ENCODE data around the gene GTF2H2C.
"Not testable (repeated sequence)": the region's sequence is repeated elsewhere in the genome, so short reads cannot be mapped to it uniquely, and the experiment has no call there.

GTF2H2C gene

DNA sequence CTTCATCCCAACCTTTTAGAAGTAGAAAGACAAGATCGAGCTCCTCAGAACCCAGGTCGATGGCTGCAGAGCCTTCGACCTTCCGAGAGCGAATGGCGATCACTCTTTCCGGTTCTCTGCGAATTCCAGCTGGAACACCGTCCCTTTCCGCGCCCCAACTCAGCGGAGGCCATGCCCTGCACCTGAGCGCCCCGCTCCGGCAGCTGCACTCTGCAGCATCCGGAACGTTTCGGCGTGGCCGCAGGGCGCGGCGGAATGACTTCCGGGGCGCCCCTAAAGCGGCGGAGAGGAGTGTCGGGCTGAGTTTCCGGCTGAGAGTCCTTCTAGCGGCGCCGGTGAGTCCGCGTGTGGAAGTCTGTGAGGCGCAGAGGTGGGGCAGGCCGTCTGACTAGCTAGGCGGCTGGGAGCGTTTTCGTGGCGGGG, at the start of gene GTF2H2C:
GTF2H2C (plus strand) TSS at position 284 of the 423 bp plus-strand sequence. CDS start 4,942 bp downstream, outside the sequence.
- DNase-seq, result not testable (repeated sequence)

DNA sequence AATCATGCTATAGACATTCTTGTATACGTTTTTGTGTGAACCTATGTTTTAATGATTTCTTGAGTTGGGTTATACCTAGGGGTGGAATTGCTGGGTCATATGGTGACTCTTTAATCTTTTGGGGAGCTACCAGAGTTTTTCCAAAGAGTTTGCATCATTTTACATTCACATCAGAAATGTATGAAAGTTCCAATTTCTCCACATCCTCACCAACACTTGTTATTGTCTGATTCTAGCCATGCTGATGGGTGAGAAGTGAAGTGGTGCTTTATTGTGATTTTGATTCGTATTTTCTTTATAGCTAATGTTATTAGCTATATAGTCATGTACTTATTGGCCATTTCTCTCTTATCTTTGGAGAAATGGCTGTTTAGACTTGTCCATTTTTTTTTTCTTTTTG, 49.3 kb upstream of the GTF2H2C start:
- no peak for DNase-seq

DNA sequence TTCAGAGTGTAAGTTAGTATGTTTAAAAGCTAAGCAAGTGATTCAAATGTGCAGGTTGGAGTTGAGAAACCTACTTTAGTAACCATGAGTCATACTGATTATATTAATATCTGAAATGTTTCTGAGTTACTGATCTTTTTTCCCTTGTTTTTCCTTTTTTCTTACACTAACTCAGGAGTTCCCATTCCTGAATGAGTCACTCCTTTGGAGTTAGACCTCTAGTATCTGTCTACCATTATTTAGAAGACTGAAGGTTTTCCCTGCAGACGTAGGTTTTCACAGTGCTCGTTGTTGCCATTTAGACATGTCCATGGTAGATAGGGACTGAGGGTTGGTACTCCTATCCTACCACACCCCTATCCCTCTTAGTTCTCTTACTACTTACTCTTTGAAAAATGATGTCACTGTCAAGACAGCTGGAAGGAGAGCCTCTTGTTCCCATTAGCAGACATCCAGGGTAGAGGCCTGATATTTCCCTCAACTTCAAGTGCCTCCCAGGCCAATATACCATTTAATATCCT, 47.2 kb upstream of the GTF2H2C start:
- no peak for DNase-seq

DNA sequence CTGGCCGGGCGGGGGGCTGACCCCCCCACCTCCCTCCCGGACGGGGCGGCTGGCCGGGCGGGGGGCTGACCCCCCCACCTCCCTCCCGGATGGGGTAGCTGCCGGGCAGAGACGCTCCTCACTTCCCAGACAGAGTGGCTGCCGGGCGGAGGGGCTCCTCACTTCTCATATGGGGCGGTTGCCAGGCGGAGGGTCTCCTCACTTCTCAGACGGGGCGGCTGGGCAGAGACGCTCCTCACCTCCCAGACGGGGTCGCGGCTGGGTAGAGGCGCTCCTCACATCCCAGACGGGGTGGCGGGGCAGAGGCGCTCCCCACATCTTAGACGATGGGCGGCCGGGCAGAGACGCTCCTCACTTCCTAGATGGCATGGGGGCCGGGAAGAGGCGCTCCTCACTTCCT, 44.4 kb upstream of the GTF2H2C start:
- DNase-seq, result not testable (repeated sequence)

DNA sequence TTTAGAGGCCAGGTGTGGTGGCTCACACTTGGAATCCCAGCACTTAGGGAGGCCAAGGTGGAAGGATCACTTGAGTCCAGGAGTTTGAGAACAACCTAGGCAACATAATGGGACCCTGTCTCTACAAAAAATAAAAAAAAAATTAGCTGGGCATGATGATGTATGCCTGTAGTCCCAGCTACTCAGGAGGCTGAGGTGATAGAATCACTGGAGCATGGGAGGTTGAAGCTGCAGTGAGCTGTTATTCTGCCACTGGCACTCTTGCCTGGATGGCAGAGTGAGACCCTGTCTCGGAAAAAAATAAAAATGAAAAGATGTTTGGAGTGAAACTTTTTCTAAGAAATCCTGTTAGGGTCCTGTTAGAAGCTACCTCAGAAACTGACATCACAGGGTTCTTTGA, 43.2 kb upstream of the GTF2H2C start:
- DNase-seq, result no peak

DNA sequence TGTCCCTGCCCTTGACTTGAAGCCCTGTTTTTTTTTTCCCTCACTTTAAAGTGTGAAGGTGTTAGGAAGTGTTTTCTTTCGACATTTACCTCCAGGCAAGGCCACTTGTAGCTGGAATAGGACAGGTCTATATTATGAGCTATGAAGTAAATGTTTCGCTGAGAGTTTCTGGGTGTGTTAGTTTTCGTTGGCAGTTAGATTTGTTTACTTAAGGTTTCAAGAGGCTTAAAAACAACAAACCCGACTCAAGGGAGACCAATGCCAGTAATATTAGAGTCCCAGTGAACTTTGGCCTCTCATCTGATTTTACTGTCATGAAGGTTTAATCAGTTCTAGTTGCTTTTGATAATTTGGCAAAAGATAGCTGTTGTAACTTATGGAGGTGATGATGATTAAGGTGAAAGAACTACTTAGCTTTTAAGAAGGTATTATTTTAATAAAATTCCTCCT, 42.2 kb upstream of the GTF2H2C start:
- no peak for DNase-seq

DNA sequence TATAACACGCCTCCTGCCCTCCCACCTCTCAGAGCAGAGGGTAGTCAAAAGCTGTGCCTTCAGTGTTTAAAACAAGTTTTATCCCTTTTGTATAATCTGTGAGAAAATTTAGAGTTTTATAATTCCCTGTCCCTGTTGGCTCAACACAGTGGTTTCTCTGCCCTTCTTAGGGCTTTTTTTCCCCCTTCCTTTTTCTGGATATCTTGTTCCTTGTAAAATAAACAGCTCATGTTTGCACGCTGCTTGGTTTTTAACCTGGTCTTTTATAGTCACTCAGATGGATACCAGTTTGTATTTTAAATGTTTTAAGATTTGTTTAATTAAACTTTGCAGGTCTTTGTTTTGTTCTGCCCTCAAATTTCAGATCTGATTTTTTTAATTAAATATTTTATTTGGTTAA, 40.7 kb upstream of the GTF2H2C start:
- DNase-seq, result no peak

DNA sequence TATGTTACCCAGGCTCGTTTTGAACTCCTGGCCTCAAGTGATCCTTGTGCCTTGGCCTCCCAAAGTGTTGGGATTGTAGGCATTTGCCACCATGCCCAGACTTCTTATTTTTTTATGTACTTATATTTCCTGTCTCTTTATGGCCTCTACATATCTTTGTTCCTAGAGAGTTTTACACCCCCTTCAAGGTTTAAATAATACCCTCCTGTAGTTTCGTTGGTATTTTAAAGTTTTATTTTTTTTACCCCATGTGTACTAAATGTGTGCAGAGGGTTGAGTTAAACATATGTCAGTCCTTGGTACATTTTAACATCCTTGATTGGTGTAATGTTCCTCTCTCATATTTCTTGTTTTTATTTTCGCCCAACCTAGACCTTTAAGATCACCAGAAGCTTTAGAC, 38.0 kb upstream of the GTF2H2C start:
- DNase-seq, result no peak

DNA sequence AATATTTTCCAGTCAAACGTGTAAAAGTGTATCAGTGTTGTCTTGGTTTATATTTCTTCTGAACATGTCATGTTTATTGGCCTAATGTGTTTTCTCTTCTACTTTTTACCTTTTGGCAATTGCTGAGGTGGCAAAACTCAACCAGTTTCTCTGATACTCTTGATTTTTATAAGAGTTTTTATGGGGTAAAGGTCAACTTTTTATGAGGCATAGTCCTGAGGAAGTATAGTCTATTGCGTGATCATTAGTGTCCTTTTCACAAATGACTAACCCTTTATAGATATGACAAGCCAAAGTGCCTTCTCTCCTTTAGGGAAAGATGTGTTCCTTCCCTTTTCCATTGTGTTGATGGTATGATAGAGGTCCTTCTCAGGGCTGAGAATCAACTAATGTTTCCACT, 34.5 kb upstream of the GTF2H2C start:
- no peak for DNase-seq

DNA sequence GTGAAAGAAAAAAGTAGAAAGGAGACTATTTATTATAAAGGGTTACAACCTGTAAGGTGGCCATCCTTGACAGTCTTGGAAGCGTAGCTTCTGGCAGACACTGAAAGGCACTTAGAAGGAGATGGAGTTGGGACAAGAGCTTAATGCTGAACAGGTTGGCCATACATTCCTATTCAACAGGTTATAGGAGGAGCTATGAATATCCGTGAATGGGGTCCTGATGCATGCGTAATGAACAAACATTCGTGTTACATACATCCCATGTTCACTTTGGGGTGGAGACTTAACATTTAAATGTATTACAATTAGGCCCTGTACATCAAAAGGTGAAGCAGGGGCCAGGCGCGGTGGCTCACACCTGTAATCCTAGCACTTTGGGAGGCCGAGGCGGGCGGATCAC, 33.3 kb upstream of the GTF2H2C start:
- no peak for DNase-seq

DNA sequence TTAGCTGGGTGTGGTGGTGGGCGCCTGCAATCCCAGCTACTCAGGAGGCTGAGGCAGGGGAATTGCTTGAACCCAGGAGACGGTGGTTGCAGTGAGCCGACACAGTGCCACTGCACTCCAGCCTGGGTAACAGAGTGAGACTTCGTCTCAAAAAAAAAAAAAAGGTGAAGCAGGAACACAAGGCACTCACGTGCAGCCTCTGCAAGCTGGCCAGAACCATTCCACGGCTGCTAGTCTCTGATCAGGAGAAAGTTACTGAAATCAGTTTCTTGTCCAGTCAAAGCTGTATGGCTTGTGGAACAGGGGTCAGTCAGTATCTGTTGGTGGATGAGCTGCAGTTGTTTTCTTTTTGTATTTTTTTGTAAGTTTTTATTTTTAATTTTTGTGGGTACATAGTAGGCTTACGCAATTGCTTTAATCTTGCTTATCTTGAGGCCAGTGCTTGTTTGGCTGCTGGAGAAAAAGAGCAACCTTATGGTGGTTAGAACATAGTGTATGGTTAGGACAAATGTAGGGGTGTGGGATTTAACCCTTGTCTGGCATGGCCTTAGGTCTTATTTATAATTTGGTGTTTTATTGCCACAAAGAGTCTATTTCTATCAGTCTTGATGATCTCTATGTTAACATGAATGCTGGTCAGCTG, 32.7 kb upstream of the GTF2H2C start:
- DNase-seq, result no peak

DNA sequence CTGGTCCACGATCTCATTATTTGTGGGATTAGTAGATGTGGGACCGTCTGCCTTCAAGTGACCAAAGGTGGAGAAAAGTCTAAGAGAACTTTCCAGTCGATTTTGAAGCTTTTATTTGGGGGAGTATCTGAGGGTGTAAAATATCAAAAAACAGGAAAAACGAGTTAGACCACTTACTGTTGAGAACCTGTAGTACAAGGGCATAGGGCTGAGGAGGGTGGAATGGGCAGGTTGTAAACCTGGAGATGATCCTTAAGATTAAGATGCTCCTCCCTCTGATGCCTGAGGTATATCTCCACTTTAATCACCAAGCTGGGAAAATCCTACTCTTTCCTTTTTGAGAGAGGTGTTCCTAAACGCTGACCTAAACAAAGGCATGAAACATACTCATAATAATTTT, 32.0 kb upstream of the GTF2H2C start:
- no peak for DNase-seq

DNA sequence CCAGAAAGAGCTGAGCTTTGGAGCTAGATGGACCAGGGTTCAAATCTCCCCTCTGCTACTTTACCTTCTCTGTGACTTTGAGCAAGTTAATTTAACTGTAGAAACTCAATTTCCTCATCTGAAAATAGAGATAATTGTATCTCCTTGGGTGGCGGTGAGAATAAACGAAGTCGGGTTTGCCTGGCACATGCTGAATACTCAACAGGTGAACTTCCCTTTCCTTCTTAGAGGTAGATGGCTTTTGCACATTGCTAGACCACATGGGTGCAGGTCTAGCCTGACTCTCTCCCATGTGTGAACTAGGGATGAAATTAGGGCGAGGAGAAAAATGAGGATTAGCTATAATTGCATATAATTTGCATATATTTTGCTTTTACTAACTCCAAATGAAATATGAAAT, 31.4 kb upstream of the GTF2H2C start:
- no peak for DNase-seq

DNA sequence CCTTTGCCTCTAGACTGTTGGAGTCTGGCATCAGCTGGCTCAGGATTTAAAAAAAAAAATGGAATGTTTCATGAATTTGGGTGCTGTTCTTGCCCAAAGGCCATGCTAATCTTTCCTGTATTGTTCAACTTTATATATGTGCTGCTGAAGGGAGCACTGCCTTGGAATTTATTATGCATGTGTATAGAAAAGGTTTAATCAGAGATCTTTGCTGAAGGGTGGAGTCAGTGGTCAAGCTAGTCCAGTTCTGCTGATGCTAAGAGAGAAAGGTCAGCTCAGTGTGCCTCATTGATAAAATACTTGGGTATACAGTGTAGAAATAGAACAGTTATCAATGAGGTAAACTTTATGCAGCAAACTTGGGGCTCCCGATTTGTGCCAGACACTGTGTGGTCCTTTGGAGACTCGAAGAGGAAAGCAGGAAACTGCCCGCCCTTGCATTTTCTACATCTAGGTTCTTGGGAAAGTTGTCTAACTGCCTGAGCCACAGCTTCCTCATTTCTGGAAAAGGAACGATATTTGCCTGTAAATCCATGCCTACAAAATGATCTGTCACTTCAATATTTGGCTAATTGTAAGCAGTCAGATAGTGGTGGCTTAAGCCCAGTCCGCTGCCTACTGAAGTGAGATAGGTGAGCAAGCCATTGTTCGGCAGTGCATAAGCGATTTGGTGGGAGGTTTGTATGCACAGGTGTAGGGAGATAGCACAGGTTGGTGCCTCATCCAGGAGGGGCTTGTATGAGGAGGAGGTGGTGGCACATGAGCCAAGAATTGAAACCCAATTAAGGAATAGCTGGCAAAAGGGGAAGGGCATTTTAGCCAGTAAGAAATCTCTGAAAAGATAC, 29.2 kb upstream of the GTF2H2C start:
- DNase-seq, result no peak

DNA sequence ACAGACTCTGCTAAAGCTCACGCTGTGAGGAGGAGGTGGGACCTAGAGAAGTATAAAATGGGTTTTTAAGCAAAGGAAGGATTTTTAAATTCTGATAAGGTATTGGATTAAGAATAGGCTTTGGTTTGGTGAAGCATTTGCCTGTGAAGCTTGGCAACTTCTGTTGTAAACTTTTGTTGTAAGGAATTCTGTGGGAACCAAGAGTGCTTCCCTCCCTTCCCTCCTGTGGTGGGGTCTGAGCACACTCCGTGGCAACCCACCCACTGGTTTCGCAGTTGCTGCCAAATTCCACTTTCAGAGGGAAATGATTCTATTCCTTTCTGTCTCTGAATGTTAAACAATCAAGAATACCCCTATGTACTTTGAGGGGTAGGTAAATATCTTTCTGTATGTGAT, 28.6 kb upstream of the GTF2H2C start:
- no peak for DNase-seq

DNA sequence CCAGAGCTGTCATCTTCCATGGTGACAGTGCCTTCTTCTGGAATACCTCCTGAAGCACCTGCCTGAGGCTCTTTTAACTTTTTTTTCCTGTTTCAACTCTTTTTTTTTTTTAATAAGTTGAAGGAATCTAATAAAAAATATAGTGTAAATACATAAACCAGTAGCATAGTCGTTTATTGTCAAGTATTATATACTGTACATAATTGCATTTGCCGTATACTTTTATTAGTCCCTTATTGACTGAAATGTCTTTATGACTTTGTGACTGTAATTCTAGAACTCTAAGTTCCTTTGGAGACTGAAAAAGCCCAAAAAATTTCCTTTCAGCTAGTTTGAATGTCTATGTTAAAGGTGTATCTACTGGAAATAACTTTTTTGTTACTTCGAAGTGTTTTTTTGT, 22.1 kb upstream of the GTF2H2C start:
- DNase-seq, result not testable (repeated sequence)

DNA sequence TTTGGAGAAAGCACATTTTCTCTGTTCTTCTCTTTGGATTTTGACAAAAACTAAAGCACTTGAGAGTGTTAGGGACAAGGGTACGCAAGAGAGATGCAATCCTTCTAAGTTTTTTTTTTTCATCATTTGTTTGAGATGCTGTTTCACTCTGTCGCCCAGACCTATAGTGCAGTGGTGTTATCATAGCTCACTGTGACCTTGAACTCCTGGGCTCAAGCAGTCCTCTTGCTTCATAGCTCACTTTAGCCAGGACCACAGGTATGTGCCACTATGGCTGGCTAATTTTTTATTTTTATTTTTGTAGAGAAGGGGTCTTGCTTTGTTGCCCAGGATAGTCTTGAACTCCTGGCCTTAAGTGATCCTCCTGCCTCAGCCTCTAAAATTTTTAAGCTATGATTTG, 21.3 kb upstream of the GTF2H2C start:
- not testable (repeated sequence) for DNase-seq

DNA sequence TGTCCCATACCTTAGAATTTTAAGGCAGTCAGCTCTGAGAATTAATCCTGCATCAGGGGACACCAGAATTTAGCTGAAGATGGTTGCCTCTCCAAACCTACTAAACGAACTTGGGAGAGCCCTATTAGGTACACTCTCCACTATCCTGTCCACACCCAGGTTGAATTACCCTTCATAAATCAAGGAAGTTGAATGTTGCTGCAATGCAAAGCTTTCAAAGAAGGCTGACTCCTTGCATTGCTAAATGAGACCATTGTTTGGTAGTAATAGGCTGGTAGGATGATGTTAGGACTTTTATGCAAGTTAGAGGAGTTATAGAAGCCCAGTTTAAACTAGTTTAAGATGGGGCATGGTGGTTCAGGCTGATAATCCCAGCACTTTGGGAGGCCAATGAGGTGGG, 18.6 kb upstream of the GTF2H2C start:
- not testable (repeated sequence) for DNase-seq

DNA sequence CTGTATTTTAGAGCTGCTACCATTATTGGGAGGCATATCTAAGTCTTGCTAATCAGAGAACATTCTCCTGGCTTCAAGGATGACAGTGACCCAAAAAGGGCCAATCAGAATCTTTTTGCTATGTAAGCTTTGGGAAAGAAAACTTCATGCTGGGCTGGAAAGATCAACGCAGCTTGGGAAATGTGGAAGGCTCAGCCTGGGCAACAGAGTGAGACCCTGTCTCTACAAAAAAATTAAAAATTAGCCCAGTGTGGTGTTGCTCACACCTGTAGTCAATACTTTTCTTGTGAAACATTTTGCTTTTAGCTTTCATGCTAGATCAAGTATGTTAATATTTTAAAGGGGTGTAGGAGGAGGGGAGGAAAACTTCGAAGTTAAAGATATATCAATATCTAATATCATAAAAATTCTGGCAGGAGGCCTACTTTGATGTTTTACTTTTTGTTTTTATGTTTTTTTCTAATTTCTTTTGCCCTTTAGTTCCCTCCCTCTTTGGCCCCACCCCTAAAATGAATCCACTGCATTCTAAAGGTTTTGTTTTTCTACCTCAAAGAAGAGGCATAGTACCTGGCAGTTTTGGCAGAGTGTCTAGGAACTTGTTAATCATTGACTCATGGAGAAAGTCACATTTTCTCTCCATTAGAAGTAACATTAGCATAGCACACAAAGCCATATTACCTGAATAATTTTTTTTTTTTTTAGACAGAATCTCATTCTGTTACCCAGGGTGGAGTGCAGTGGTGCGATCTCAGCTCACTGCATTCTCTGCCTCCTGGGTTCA, 17.0 kb upstream of the GTF2H2C start:
- DNase-seq, result not testable (repeated sequence)

DNA sequence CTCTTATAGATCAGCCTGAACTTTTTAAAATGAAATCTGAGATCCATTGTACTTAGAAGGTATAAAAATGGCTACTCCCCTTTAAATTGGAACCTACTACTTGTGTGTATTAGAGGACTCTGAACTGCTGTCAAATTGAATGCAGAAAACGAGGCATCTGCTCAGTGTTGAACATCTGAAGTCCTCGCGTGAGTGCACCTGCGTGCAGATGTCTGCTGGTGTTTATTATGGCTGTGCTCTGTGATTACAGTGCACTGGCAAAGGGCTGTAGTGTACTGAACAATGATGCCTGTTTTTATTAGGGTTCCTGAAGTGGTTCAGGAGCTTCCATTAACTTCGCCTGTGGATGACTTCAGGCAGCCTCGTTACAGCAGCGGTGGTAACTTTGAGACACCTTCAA, 15.4 kb upstream of the GTF2H2C start:
- DNase-seq, result not testable (repeated sequence)

DNA sequence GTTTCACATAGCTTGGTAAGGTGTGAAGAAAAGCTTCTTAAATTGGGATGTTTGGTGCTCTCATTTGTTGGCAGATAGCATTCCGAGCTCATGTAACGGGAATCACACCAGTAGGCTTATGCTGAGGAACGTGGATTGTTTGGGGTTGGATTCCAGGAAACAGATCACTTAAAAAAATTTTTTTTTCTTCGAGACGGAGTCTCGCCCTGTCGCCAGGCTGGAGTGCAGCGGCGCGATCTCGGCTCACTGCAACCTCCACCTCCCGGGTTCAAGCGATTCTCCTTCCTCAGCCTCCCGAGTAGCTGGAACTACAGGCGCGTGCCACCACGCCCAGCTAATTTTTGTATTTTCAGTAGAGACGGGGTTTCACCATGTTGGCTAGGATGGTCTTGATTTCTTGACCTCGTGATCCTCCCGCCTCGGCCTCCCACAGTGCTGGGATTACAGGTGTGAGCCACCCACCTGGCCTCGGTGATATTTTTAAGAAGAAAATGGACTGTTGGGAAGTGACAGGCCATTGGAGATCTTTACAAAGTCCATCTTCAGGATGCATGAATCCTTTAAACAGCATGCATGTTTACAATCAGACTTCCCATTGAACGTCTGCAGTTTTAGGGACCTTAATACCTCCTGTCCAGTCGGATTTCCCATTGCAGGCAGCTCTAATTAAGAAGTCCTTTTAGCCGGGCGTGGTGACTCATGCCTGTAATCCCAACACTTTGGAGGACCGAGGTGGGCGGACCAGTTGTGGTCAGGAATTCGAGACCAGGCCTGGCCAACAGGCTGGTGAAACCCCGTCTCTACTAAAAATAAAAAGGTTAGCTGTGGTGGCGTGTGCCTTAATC, 818 bp downstream of the GTF2H2C start:
- not testable (repeated sequence) for DNase-seq

DNA sequence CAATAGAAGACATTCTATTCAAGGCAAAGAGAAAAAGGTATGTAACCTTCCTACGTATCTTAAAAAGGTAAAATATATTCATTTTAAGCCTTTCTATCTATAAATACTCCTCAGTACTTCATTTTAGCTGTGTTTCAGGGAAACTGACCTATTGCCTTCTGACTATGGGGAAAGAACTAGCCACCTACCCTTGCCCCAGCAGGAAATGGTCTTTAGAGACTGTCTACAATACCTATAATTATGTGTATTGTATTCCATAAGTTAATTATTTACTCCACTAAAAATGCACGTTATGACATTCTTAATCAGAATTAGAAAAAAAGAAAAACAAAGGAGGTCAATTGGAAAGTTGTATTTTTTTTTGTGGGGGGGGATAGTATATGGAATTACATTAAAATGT, 6.2 kb downstream of the GTF2H2C start:
- not testable (repeated sequence) for DNase-seq
